K562 (cell line): Measurements from ENCODE around the gene TOR1B. TPM values are rescaled to one million over a fixed set of nuclear protein-coding genes. Genes with fewer than 3 reads are reported as not detected.
A peak's percentile ranks its signal among the peaks of the same experiment; 100 is the strongest.

Experiments used
- BRCA1 ChIP-seq, 2 experiments: fragments of 450-650 bp in 1 of 2; sonication (generic) in 1 of 2; formaldehyde crosslinking in 1 of 2; IDR thresholded peaks; 2 replicates each; pipeline versions ENCODE4 v1.5.0 to v1.6.1; 2017 to 2020; ENCODE audit warnings: mild to moderate bottlenecking in 1 of 2, missing genetic modification reagents in 1 of 2
- CSDE1 ChIP-seq, 2 experiments: fragments of 450-650 bp; IDR thresholded peaks; 2 replicates each; pipeline ENCODE4 v1.6.1; 2016; ENCODE audit warnings: mild to moderate bottlenecking in 1 of 2
- EP300 ChIP-seq: IDR thresholded peaks from 2 replicates; pipeline ENCODE4 v1.6.1; 2012; ENCODE audit warnings: low read length, improper control_type of control experiment
- GATAD2A ChIP-seq: fragments of 450-650 bp; IDR thresholded peaks from 2 replicates; pipeline ENCODE4 v1.6.1; 2017
- KDM1A ChIP-seq, 2 experiments: fragments of 450-650 bp; IDR thresholded peaks; 2 replicates each; pipeline ENCODE4 v1.6.1; 2016; ENCODE audit warnings: mild to moderate bottlenecking in 2 of 2
- KDM2B ChIP-seq: fragments of 250-450 bp; sonication (Bioruptor Pico); IDR thresholded peaks from 2 replicates; pipeline ENCODE4 v1.8.0; 2021; ENCODE audit warnings: mild to moderate bottlenecking, moderate library complexity
- MCM5 ChIP-seq: fragments of 450-650 bp; IDR thresholded peaks from 2 replicates; pipeline ENCODE4 v1.6.1; 2016; ENCODE audit warnings: low read depth
- MYNN ChIP-seq, 2 experiments: sonication (generic); formaldehyde crosslinking in 1 of 2; IDR thresholded peaks; 2 replicates each; pipeline versions ENCODE4 v1.5.0 to v1.6.1; 2016 to 2020; ENCODE audit warnings: antibody characterized with exemption in 1 of 2, missing genetic modification reagents in 1 of 2
- NFIX ChIP-seq: fragments of 250-450 bp; sonication (Bioruptor Pico); IDR thresholded peaks from 2 replicates; pipeline ENCODE4 v1.4.0; 2020; ENCODE audit warnings: low read depth, mild to moderate bottlenecking, moderate library complexity
- PBX2 ChIP-seq, 2 experiments: IDR thresholded peaks in 1 of 2; conservative IDR thresholded peaks in 1 of 2; 2 replicates each; pipeline ENCODE4 v1.6.1; 2016; ENCODE audit warnings: low read depth in 2 of 2, mild to moderate bottlenecking in 1 of 2, missing compliant biosample characterization in 1 of 2, missing genetic modification characterization in 1 of 2, moderate library complexity in 1 of 2
- POLR2H ChIP-seq: IDR thresholded peaks from 2 replicates; pipeline ENCODE4 v1.6.1; 2016; ENCODE audit warnings: missing genetic modification characterization, low read depth, mild to moderate bottlenecking, control low read depth, missing compliant biosample characterization, moderate library complexity
- PTRF ChIP-seq: fragments of 450-650 bp; IDR thresholded peaks from 2 replicates; pipeline ENCODE4 v1.6.1; 2016; ENCODE audit warnings: mild to moderate bottlenecking, missing genetic modification characterization, missing compliant biosample characterization
- TBL1XR1 ChIP-seq, 2 experiments: IDR thresholded peaks; 2 replicates each; pipeline ENCODE4 v1.6.1; 2012; ENCODE audit warnings: improper control_type of control experiment in 2 of 2, low read length in 2 of 2, mild to moderate bottlenecking in 1 of 2
- TFAM ChIP-seq: fragments of 250-450 bp; sonication (Bioruptor Pico); conservative IDR thresholded peaks from 2 replicates; pipeline ENCODE4 v1.5.0; 2021; ENCODE audit warnings: mild to moderate bottlenecking, moderate library complexity
- ZBTB26 ChIP-seq: fragments of 450-650 bp; formaldehyde crosslinking; IDR thresholded peaks from 2 replicates; pipeline ENCODE4 v1.4.0; 2022; ENCODE audit warnings: missing genetic modification characterization
- ZMIZ1 ChIP-seq, 2 experiments: fragments of 150-350 bp in 1 of 2; IDR thresholded peaks; 2 replicates each; pipeline ENCODE4 v1.6.1; 2012 to 2016; ENCODE audit warnings: low read depth in 2 of 2, low read length in 2 of 2, mild to moderate bottlenecking in 1 of 2, moderate library complexity in 1 of 2
- ZNF3 ChIP-seq: fragments of 250-450 bp; sonication (Bioruptor Pico); IDR thresholded peaks from 2 replicates; pipeline ENCODE4 v1.5.0; 2021; ENCODE audit warnings: mild to moderate bottlenecking, moderate library complexity
- ZNF699 ChIP-seq: fragments of 250-450 bp; sonication (Bioruptor Pico); IDR thresholded peaks from 2 replicates; pipeline ENCODE4 v1.8.0; 2021; ENCODE audit warnings: mild to moderate bottlenecking, moderate library complexity; ENCODE audit not compliant: insufficient replicate concordance
- polyA plus RNA-seq, 8 experiments: library from polyadenylated mRNA; depleted of rRNA in 4 of 8; stranded (reverse) in 5 of 8; unstranded in 3 of 8; fragments of >200 nt; fragmentation: Nextera tagmentation in 2 of 8; fragmentation: Illumina TruSeq in 1 of 8; extraction: Ambion mirVana in 2 of 8; extraction: Trizol in 1 of 8; gene quantifications; 2 replicates each; pipeline versions ENCODE4 v1.2.1 to v1.2.3, GENCODE V29; 2011 to 2014; ENCODE audit warnings: inconsistent platforms in 1 of 8, missing spikeins in 1 of 8
- total RNA-seq, 7 experiments: library from RNA; depleted of rRNA in 6 of 7; stranded (reverse); fragments of >200 nt in 6 of 7; fragmentation: Illumina TruSeq in 2 of 7; extraction: Trizol in 2 of 7; gene quantifications; 2 replicates each; pipeline versions ENCODE4 v1.2.1 to v1.2.3, GENCODE V29; 2011 to 2021; ENCODE audit warnings: low replicate concordance in 1 of 7

TOR1B gene
- total and polyA plus RNA-seq, 9 of the 15 experiments (the other 6 are each of a cell fraction or from before 2014, with no cell fraction given): 4.2 to 36.5 (median 24.6) TPM

- no peak for TF ChIP-seq ZBTB26 (CRISPR knock-in tag)
- no peak for TF ChIP-seq MCM5
- no peak for TF ChIP-seq MYNN (IDR thresholded peaks at IDR 0.05)
- no peak for TF ChIP-seq MYNN (CRISPR knock-in tag; IDR thresholded peaks at IDR 0.05)
- TF ChIP-seq EP300: no peak; the same call in 1 of the 2 replicates
- no peak for TF ChIP-seq TFAM (CRISPR knock-in tag)
- no peak for TF ChIP-seq KDM2B
- TF ChIP-seq KDM1A (IDR thresholded peaks at IDR 0.05): no peak
- TF ChIP-seq ZMIZ1 (IDR thresholded peaks at IDR 0.05; ENCODE audit: low read depth in 2 of 2, low read length in 2 of 2): peak in 1 of 2 experiments; percentile 36; a peak in 1 of 4 replicates
- no peak for TF ChIP-seq GATAD2A
- TF ChIP-seq NFIX (CRISPR knock-in tag): no peak
- no peak for TF ChIP-seq POLR2H (tag)
- no peak for TF ChIP-seq ZNF699 (CRISPR knock-in tag)
- TF ChIP-seq CSDE1 (IDR thresholded peaks at IDR 0.05): no peak
- TF ChIP-seq ZNF3: no peak
- no peak for TF ChIP-seq BRCA1 (IDR thresholded peaks at IDR 0.05)
- TF ChIP-seq BRCA1 (CRISPR knock-in tag; IDR thresholded peaks at IDR 0.05): no peak
- no peak for TF ChIP-seq PBX2 (CRISPR knock-in tag; IDR thresholded peaks at IDR 0.05; ENCODE audit: low read depth)
- no peak for TF ChIP-seq PBX2 (tag; conservative IDR thresholded peaks at IDR 0.05; ENCODE audit: low read depth)
- TF ChIP-seq PTRF: no peak
- no peak; a peak in 1 of 4 replicates for TF ChIP-seq TBL1XR1 (IDR thresholded peaks at IDR 0.05; ENCODE audit: low read length in 2 of 2)
Observed at GRCh38 chr9:129783516-129784361, 19.2 kb upstream of the TOR1B start (continued).
